ENCODE data around the gene CAPG. TPM values are rescaled to one million over a fixed set of nuclear protein-coding genes. Genes with fewer than 3 reads are reported as not detected.

The CAPG gene
- total RNA-seq, 1 donor from 2014 or later: 63.6 TPM

DNA sequence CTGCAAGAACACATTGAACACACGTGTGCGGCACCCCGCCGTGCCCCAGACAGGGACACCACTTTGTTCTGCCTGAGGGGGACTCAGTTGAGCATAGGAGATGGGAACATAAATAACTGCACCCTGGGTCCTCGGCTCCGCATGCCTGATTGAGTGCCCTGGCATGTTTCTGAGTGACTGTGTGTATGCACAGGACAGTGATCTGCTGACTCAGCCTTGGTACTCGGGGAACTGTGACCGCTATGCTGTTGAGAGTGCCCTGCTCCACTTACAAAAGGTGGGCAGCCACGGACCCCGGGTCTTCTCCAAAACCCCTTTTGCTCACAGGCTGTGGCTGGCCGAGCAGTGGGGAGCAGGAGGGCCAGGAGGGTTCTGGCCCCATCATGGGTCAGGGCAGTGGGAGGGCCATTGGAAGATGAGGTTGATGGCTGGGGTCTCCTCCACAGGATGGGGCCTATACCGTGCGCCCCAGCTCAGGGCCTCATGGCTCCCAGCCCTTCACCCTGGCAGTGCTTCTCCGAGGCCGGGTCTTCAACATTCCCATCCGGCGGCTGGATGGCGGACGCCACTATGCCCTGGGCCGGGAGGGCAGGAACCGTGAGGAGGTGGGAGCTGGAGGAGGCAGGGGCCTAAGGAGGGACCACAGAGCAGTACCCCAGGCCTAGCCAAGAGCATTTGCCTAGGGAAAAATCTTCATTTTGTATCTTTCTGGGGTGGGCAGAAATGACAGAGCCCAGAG, 25.2 kb upstream of the CAPG start:
- no peaks in the 10 kb centered on the region for H3K9me3 Mint-ChIP-seq
- peaks cover 26% of the 10 kb centered on the region for H3K4me1 Mint-ChIP-seq
- no peak overlapping the region for H3K4me3 Mint-ChIP-seq
- no peaks in the 10 kb centered on the region for H3K36me3 Mint-ChIP-seq (ENCODE audit: low read depth)
- no peaks in the 10 kb centered on the region for H3K27me3 Mint-ChIP-seq
- intact Hi-C loops (cut with micrococcal nuclease): no loop called here
- no peak for DNase-seq
- no peak overlapping the region for H3K27ac Mint-ChIP-seq

DNA sequence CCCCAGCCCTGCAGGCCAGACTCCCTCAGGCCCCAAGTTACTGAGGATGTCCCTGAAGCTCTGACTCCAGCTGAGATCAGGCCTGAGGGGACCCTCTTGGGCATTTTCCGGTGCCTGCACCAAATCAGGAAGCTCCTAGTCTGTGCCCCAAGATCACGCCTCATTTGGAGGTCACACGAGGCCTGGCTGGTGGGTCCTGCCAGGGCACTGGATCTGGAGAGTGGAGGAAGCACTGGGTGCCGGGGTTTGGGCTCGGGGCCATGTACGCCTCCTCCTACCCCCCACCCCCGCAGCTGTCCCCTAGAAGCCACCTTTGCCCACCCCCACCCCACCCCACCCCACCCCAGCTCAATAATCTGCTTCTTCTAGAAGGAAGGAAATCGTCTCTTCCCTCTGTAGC, 24.5 kb upstream of the CAPG start:
- no peak overlapping the region for H3K4me3 Mint-ChIP-seq
- peaks cover 21% of the 10 kb centered on the region for H3K4me1 Mint-ChIP-seq
- H3K27ac Mint-ChIP-seq: no peak overlapping the region
- intact Hi-C loops (cut with micrococcal nuclease): no loop called here
- no peaks in the 10 kb centered on the region for H3K36me3 Mint-ChIP-seq (ENCODE audit: low read depth)
- H3K27me3 Mint-ChIP-seq: no peaks in the 10 kb centered on the region
- DNase-seq: no peak
- H3K9me3 Mint-ChIP-seq: no peaks in the 10 kb centered on the region

DNA sequence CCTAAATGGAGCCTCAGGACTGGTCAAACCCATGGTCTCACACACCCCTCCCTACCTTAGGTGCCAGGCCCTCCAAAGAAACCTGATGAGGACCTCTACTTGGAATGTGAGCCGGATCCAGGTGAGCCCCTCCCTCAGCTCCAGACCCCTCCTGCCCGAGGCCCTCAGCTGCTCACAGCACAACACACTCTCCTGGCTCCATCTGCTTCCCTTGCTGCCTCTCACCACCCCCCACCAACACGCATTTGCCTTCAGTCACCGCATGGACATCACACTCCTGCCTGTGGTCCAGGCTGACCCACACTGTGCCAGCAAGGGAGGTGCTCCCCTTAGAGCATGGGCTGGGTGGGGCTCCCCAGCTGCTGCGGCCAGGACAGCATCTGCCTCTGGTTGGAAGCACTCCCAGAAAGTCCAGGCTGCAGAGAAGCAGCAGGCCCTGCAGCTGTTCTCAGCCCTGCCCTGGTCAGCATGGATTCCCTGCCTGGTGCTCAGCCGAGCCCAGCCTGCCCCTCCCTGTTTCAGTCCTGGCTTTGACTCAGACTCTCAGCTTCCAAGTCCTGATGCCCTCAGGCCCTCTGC, 23.4 kb upstream of the CAPG start:
- Mint-ChIP-seq H3K9me3 (no peaks in the 10 kb centered on the region), H3K27me3 (no peaks in the 10 kb centered on the region), H3K36me3 (ENCODE audit: low read depth) (no peaks in the 10 kb centered on the region), H3K4me1 (peaks cover 11% of the 10 kb centered on the region), H3K27ac (no peak overlapping the region), H3K4me3 (no peak overlapping the region)
- intact Hi-C loops (cut with micrococcal nuclease): no loop called here
- DNase-seq: no peak

DNA sequence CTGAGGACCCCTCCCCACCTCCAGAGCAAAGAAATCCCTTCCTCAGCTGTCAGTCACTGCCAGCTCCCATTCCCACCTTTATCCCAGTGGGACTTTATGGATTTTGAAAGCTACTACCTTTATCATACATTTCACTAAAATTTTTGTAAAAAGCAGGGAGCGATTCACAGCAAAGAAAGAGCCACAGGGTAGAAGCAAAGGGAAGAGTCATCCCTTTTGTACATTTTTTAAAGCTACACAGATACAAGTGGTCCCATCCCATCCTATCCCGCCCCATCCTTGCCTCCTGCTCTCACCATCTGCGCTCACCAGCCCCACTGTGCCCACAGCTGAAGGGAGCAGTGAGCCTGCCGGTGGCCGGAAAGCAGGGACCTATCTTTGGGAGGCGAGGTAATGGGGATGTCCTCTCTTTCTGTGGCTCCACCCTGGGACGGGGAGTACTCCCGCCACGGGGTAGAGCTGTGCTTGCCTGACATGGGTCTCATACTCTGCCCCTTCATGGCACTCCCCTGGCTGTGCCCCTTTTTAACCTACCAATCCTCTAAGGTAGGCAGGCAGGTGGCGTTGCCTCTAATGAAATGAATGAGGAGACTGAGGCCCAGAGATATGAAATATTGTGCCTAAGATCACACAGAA, 21.5 kb upstream of the CAPG start:
- Mint-ChIP-seq H3K9me3 (no peaks in the 10 kb centered on the region), H3K27me3 (no peaks in the 10 kb centered on the region), H3K36me3 (ENCODE audit: low read depth) (no peaks in the 10 kb centered on the region), H3K4me1 (peaks cover 2% of the 10 kb centered on the region), H3K4me3 (no peak overlapping the region), H3K27ac (no peak overlapping the region)
- no peak for DNase-seq
- intact Hi-C loops (cut with micrococcal nuclease): no loop called here

DNA sequence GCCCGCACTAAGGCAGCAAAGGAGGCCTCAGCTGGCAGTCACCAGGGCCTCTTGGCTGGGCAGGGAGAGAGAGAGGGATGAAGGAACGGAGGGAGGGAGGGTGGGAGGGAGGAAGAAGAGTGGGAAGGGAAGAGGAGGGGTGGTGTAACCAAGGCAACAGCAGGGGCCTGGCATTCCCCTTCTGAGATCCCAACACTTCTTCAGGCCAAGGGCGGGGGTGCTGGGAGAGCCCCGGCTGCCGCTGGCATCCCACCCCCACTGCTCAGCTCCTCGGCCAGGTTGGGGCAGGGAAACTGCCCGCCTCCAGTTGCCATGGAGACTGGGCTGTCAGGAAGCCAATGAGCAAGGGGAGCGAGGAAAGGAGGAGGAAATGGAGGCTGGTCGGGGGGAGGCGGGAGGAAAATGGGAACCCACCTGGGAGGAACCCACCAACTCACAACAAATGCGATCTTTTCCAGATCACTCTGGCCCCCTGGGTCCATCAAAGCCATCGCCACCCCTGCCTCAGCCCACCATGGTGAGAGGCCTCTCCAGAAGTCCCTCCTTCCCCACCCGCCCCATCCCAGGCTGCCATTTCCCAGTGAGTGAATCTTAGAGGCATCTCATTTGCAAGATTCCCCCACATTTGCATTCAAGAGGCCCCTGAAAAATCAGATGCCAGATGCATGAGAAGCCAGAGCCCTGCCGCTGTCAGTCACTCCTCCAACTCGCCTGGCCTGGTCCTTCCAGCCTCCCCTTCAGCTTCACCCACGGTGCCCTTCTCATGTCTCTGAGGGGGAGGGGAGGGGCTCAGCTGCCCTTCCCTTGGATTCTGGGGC, 20.8 kb upstream of the CAPG start:
- Mint-ChIP-seq H3K9me3 (no peaks in the 10 kb centered on the region), H3K4me1 (no peaks in the 10 kb centered on the region), H3K27me3 (no peaks in the 10 kb centered on the region), H3K4me3 (no peak overlapping the region), H3K36me3 (ENCODE audit: low read depth) (no peaks in the 10 kb centered on the region), H3K27ac (no peak overlapping the region)
- DNase-seq: no peak
- intact Hi-C loops (cut with micrococcal nuclease): no loop called here

DNA sequence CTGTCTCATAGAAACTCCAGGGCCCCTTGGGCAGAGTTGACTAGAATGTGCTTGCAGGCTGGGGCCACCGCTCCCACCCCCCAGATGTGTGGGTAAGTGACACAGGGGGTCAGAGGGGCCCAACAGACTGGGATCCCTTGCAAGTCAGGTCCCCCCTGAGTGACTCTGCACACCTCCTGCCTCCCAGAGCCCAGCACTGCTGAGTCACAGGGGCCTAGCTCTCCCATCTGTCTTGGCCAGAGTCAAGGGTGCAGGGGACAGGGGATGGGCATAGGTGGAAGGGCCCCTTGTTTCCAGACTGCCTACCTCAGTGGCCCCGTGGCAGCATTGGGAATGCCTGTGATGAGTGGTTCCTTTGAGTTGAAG, 19.7 kb upstream of the CAPG start:
- Mint-ChIP-seq H3K9me3 (no peaks in the 10 kb centered on the region), H3K4me3 (no peak overlapping the region), H3K27me3 (no peaks in the 10 kb centered on the region), H3K4me1 (no peaks in the 10 kb centered on the region), H3K36me3 (ENCODE audit: low read depth) (no peaks in the 10 kb centered on the region), H3K27ac (no peak overlapping the region)
- intact Hi-C loops (cut with micrococcal nuclease): no loop called here
- no peak for DNase-seq

DNA sequence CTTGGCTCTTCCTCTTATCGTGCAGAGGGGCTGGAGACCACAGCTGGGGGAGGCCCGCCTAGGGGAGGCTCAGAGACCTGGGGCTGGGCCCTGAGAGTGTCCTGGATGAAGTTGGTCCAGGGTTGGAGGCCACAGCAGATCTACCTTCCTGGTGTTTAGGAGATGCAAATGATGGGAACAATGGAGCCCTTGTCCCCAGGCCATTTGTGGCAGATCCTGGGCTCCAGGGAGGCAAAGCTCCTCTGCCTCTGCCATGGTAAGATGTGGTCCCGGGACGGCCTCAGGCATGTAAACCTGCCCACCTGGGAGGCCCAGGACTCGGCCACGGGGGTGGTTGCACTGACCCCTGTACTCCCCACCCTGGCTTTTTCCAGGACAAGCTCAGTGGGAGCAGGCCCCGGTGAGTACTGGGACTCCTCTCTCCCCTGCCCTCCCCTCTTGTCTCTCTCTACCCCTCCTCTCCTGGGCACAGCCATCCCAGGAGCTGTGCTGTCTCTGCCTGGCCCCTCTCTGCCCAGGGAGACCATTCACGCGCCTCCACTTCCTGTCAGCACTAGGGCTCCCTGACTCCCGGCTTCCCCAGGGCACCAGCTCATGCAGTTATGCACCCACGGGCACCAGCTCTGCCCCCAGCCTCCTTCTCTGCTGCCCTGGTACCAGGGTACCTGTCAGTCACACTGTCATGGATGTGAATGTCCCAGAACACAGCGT, 19.2 kb upstream of the CAPG start:
- no peaks in the 10 kb centered on the region for H3K36me3 Mint-ChIP-seq (ENCODE audit: low read depth)

DNA sequence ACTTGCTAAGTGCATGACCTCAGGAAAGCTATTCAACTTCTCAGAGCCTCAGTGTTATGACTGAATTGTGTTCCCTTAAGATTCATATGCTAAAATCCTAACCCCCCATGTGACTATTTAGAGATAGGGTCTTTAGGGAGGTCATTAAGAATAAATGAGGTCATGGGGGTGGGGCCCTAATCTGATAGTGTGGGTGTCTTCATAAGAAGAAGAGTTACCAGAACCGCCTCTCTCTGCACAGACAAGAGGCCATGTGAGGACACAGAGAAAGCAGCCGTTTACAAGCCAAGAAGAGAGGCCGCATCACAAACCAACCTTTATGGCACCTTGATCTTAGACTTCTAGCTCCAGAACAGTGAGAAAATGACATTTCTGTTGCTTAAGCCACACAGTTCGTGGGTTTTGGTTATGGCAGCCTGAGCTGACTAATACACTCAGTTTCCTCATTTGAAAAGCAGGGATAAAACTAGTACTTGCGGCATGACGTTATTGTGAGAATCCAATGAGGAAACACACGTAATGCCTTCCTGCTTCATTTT, 18.2 kb upstream of the CAPG start:
- Mint-ChIP-seq H3K27ac (no peak overlapping the region), H3K27me3 (no peaks in the 10 kb centered on the region), H3K4me3 (no peak overlapping the region), H3K9me3 (no peaks in the 10 kb centered on the region), H3K36me3 (ENCODE audit: low read depth) (no peaks in the 10 kb centered on the region), H3K4me1 (no peaks in the 10 kb centered on the region)
- intact Hi-C loops (cut with micrococcal nuclease): no loop called here
- no peak for DNase-seq

More for the DNA sequence above, 19.2 kb upstream of the CAPG start:
- Mint-ChIP-seq H3K27ac (no peak overlapping the region), H3K27me3 (no peaks in the 10 kb centered on the region), H3K4me1 (no peaks in the 10 kb centered on the region), H3K4me3 (no peak overlapping the region), H3K9me3 (no peaks in the 10 kb centered on the region)
- no peak for DNase-seq
- intact Hi-C loops (cut with micrococcal nuclease): no loop called here

DNA sequence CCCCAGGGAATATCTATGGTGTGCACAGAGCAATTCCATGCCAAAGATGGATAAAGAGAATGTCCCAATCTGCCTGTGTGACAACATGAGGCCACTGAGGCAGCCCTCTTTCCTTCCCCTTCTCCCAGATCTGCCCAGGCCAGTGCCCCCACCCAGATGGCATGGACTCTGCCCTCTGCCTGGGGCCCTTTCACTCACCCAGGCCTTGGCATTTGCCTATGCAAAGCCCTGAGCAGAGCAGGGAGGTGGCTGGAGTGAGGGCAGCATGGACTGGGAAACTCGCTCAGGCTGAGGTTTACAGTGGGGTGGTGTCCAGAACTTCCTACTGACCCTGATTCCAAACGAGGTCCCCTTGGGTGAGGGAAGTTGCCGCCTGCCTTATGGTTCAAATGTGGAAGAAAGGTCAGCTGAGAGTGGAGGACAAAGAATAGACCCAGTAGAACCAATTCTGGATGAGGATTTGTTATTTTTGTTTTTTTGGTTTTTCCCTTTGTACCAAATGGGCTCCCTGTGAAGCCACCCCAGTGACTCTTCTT, 17.2 kb upstream of the CAPG start:
- Mint-ChIP-seq H3K27me3 (no peaks in the 10 kb centered on the region), H3K4me3 (no peak overlapping the region), H3K4me1 (no peaks in the 10 kb centered on the region), H3K27ac (no peak overlapping the region), H3K36me3 (ENCODE audit: low read depth) (no peaks in the 10 kb centered on the region), H3K9me3 (no peaks in the 10 kb centered on the region)
- intact Hi-C loops (cut with micrococcal nuclease): no loop called here
- no peak for DNase-seq

DNA sequence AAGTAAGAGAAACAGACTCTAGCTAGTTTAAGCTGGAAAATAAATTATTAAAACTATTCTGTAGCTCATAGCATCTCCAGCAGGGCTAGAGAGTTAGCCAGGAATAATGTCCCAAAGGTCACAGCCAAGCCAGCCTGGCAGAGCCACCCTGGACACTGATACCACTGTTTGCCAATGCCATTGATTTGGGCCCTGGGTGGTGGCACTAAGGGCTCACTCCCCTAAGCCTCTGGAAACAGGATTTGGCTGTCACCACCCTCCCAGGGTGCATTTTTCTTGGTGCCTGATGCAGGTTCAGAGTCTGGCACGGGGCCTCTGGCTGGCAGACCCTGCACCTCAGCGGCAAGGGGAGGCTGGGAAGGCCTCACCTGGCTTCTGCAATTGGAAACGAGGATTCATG, 15.4 kb upstream of the CAPG start:
- no peaks in the 10 kb centered on the region for H3K36me3 Mint-ChIP-seq (ENCODE audit: low read depth)
- no peak for DNase-seq
- intact Hi-C loops (cut with micrococcal nuclease): no loop called here
- no peaks in the 10 kb centered on the region for H3K9me3 Mint-ChIP-seq
- H3K27me3 Mint-ChIP-seq: no peaks in the 10 kb centered on the region
- no peak overlapping the region for H3K27ac Mint-ChIP-seq
- no peak overlapping the region for H3K4me3 Mint-ChIP-seq
- H3K4me1 Mint-ChIP-seq: peaks cover 8% of the 10 kb centered on the region

DNA sequence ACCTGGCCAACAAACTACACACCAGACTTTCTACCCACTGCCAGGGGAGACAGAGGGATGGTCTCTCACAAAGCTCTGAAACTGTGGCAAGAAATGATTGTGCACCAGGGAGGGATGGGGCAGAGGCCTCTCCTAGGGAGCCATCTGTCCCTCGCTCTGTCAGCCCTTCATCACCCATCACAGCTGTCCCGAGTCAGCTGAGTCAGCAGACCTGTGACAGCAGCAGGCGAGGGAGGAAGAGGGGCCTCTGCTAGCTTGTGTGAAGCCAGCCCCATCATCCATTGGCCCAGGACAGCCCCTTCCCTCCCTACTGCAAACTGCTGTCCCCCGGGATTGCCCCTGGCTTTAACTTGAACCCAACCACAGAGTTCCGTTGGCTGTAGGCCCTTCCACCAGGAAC, 13.4 kb upstream of the CAPG start:
- no peak for DNase-seq
- no peaks in the 10 kb centered on the region for H3K27me3 Mint-ChIP-seq
- H3K27ac Mint-ChIP-seq: no peak overlapping the region
- no peak overlapping the region for H3K4me3 Mint-ChIP-seq
- intact Hi-C loops (cut with micrococcal nuclease): no loop called here
- H3K9me3 Mint-ChIP-seq: no peaks in the 10 kb centered on the region
- H3K36me3 Mint-ChIP-seq (ENCODE audit: low read depth): no peaks in the 10 kb centered on the region
- H3K4me1 Mint-ChIP-seq: peaks cover 24% of the 10 kb centered on the region

DNA sequence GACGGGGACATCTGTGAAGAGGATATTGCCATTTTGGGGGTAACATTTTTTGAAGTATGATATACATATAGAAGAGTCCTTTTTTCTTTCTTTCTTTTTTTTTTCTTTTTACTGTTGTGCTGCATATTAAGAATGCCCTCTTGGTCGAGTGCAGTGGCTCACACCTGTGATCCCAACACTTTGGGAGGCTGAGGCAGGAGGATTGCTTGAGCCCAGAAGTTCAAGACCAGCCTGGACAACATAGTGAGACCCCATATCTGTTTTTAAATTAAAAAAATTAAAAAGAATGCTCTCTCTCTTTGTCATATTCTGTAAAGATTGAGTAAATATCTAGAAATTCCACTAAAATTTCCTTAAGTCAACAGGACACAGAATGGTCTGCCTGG, 11.9 kb upstream of the CAPG start:
- Mint-ChIP-seq H3K4me3 (no peak overlapping the region), H3K4me1 (peaks cover 27% of the 10 kb centered on the region), H3K27me3 (no peaks in the 10 kb centered on the region), H3K27ac (no peak overlapping the region), H3K9me3 (no peaks in the 10 kb centered on the region), H3K36me3 (ENCODE audit: low read depth) (no peaks in the 10 kb centered on the region)
- no peak for DNase-seq
- intact Hi-C loops (cut with micrococcal nuclease): no loop called here

DNA sequence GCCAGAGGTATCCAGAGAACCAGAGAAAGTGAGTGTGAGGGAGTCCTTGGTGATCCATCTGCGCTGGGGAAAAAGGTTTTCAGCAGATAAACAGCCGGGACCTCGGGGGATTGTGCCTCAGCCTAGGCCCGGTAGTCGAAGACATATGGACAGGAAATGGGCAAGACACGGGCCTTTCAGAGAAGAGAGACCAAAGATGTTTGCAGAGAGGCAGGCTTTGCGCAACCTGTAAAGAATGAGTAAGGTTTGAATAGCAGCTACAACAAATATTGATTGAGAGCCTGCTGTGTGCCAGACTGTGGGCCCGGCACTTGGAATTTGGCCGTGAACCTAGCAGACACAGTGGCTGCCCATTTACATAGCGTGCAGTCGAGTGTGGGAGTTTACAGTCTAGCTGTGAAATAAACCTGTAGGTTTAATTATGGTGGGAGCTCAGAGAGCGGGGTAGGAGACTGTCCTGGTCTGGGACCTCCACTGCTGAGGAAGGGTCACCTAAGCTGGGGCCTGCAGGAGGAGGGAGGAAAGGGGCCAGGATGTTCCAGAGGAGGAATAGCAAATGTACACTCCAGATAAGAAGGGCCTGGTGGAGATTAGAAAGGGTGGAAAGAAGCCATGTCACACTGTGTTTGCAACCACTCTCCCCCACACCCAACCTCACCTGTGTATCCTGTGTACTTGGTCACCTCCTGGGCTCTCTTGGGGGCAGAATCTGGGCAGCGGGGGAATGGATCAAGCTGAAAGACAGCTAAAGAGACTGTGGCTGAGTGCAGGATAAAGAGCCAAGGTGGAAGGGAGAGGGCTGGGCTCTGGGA, 11.3 kb upstream of the CAPG start:
- peak; percentile 56 for DNase-seq
- Mint-ChIP-seq H3K27me3 (no peaks in the 10 kb centered on the region), H3K9me3 (no peaks in the 10 kb centered on the region), H3K4me1 (peaks cover 27% of the 10 kb centered on the region), H3K27ac (peak overlapping the region; percentile 88), H3K36me3 (ENCODE audit: low read depth) (no peaks in the 10 kb centered on the region), H3K4me3 (no peak overlapping the region)
- intact Hi-C loops (cut with micrococcal nuclease): no loop called here

All from activated CD4-positive, alpha-beta T cell treated with anti-CD3 and anti-CD28 coated beads, Interleukin-2, amount 10 ng/mL, durations not matched to agents 24 days and 14 days (primary cell).